Upper lobe of left lung (tissue), 6 donors: ENCODE measurements around the gene BPI. TPM values are rescaled to one million over a fixed set of nuclear protein-coding genes. Genes with fewer than 3 reads are reported as not detected.
A peak's percentile ranks its signal among the peaks of the same experiment; 100 is the strongest.

Source experiments
- ATAC-seq, 2 donors: fragments of 200-7000 bp; cut with Tn5 transposase; one replicate each; pipeline ENCODE4 v1.9.1; 2022; ENCODE audit warnings: mild to moderate bottlenecking in 2 of 2, moderate library complexity in 2 of 2; ENCODE audit not compliant: low FRiP score in 2 of 2
- DNase-seq, 2 donors: peaks; one replicate each; pipeline ENCODE4 v3.0.0-alpha.2; 2019 to 2020
- H3K27ac ChIP-seq, 4 donors: fragments of 200-600 bp; sonication (generic); one replicate each; pipeline ENCODE4 v1.5.1; 2016 to 2019
- H3K27me3 ChIP-seq, 4 donors: fragments of 200-600 bp; sonication (generic); one replicate each; pipeline ENCODE4 v1.5.1; 2017 to 2019
- H3K36me3 ChIP-seq, 4 donors: fragments of 200-600 bp; sonication (generic); one replicate each; pipeline ENCODE4 v1.5.1; 2016 to 2019
- H3K4me1 ChIP-seq, 4 donors: fragments of 200-600 bp; sonication (generic); one replicate each; pipeline ENCODE4 v1.5.1; 2018 to 2019
- H3K4me3 ChIP-seq, 4 donors: fragments of 200-600 bp; sonication (generic); one replicate each; pipeline ENCODE4 v1.5.1; 2017 to 2019; ENCODE audit warnings: mild to moderate bottlenecking in 2 of 4, moderate library complexity in 1 of 4
- H3K9me3 ChIP-seq, 4 donors: fragments of 200-600 bp; sonication (generic); one replicate each; pipeline ENCODE4 v1.5.1; 2018 to 2019
- CTCF ChIP-seq, 6 experiments: fragments of 450-650 bp in 4 of 6; fragments of 200-600 bp in 2 of 6; sonication (generic) in 2 of 6; IDR thresholded peaks; one replicate each; pipeline ENCODE4 v1.5.1; 2016 to 2019; ENCODE audit warnings: antibody characterized with exemption in 6 of 6
- EP300 ChIP-seq, 4 donors: sonication (generic); formaldehyde crosslinking; IDR thresholded peaks; one replicate each; pipeline ENCODE4 v1.5.1; 2017; ENCODE audit warnings: antibody characterized with exemption in 4 of 4, control low read depth in 2 of 4
- POLR2A ChIP-seq, 4 donors: fragments of 450-650 bp; IDR thresholded peaks; one replicate each; pipeline ENCODE4 v1.5.1; 2016 to 2017; ENCODE audit warnings: antibody characterized with exemption in 4 of 4, mild to moderate bottlenecking in 2 of 4
- POLR2AphosphoS5 ChIP-seq, 2 donors: sonication (generic); formaldehyde crosslinking; IDR thresholded peaks; one replicate each; pipeline ENCODE4 v1.5.1; 2017; ENCODE audit warnings: antibody characterized with exemption in 2 of 2
- WGBS, 2 donors: methylation state at CpG; one replicate each; pipeline ENCODE4 v1.1.5; 2017 to 2018; 5-methylcytosine and 5-hydroxymethylcytosine counted together
- total RNA-seq, 6 donors: library from RNA; depleted of rRNA in 4 of 6; stranded (reverse); fragments of >200 nt in 4 of 6; gene quantifications; one replicate each; pipeline versions ENCODE4 v1.1.0 to v1.2.1, GENCODE V29; 2016 to 2021
- donor health status: DM: no; HTN: no; CAD: no; lungs with moderate emphysema.
- donor health status: DM: no; HTN: yes; CAD: no; lungs with severe emphysema.

The BPI gene
- total RNA-seq, 6 donors from 2014 or later: 0.14 to 6.3 (median 0.67) TPM; not detected in 1

- H3K4me3 ChIP-seq: no peak overlapping the region
- no peaks in the 10 kb centered on the region for H3K27me3 ChIP-seq
- 61 to 83% methylated on average over 1 to 2 of the region's 2 CpGs for WGBS, 2 donors
- TF ChIP-seq EP300 (IDR thresholded peaks at IDR 0.05) (no peak), POLR2AphosphoS5 (IDR thresholded peaks at IDR 0.05) (no peak), CTCF (IDR thresholded peaks at IDR 0.05) (no peak), POLR2A (IDR thresholded peaks at IDR 0.05) (no peak)
- ATAC-seq (peak in 1 of 2 donors; percentile 52), DNase-seq (no peak)
- H3K36me3 ChIP-seq: no peaks in the 10 kb centered on the region
- H3K9me3 ChIP-seq: no peaks in the 10 kb centered on the region
- no peak overlapping the region for H3K27ac ChIP-seq
- H3K4me1 ChIP-seq: peaks cover 0 to 8% (median 0%) of the 10 kb centered on the region in 4 donors
Observed at GRCh38 chr20:38272961-38273360, 31.0 kb upstream of the BPI start.

GRCh38 chr20:38275815-38276550 lies 28.0 kb upstream of the BPI start:
- peak in 1 of 2 donors; percentile 38 for DNase-seq
- no peak for TF ChIP-seq POLR2AphosphoS5 (IDR thresholded peaks at IDR 0.05)
- Histone ChIP-seq H3K4me3 (no peak overlapping the region), H3K36me3 (no peaks in the 10 kb centered on the region), H3K27me3 (no peaks in the 10 kb centered on the region), H3K9me3 (no peaks in the 10 kb centered on the region), H3K4me1 (peaks cover 0 to 4% (median 0%) of the 10 kb centered on the region in 4 donors), H3K27ac (no peak overlapping the region)
- WGBS, 2 donors: 80 to 83% methylated on average over 12 of the region's 12 CpGs
- ATAC-seq: no peak

GRCh38 chr20:38277285-38277684 lies 26.7 kb upstream of the BPI start:
- Histone ChIP-seq H3K27me3 (no peaks in the 10 kb centered on the region), H3K36me3 (no peaks in the 10 kb centered on the region), H3K9me3 (no peaks in the 10 kb centered on the region), H3K4me3 (no peak overlapping the region), H3K27ac (no peak overlapping the region), H3K4me1 (no peaks in the 10 kb centered on the region)
- WGBS, 2 donors: 90 to 93% methylated on average over 5 of the region's 5 CpGs
- TF ChIP-seq POLR2A (IDR thresholded peaks at IDR 0.05) (no peak), CTCF (IDR thresholded peaks at IDR 0.05) (no peak), EP300 (IDR thresholded peaks at IDR 0.05) (no peak), POLR2AphosphoS5 (IDR thresholded peaks at IDR 0.05) (no peak)
- DNase-seq (no peak), ATAC-seq (no peak)

GRCh38 chr20:38277691-38278090 lies 26.3 kb upstream of the BPI start:
- TF ChIP-seq EP300 (IDR thresholded peaks at IDR 0.05): no peak
- TF ChIP-seq CTCF (IDR thresholded peaks at IDR 0.05): no peak
- no peak for TF ChIP-seq POLR2A (IDR thresholded peaks at IDR 0.05)
- TF ChIP-seq POLR2AphosphoS5 (IDR thresholded peaks at IDR 0.05): no peak
- H3K4me1 ChIP-seq: no peaks in the 10 kb centered on the region
- no peaks in the 10 kb centered on the region for H3K9me3 ChIP-seq
- WGBS, 2 donors: 79 to 85% methylated on average over 2 of the region's 2 CpGs
- DNase-seq (no peak), ATAC-seq (no peak)
- H3K27me3 ChIP-seq: no peaks in the 10 kb centered on the region
- H3K36me3 ChIP-seq: no peaks in the 10 kb centered on the region
- no peak overlapping the region for H3K4me3 ChIP-seq
- H3K27ac ChIP-seq: no peak overlapping the region

- no peaks in the 10 kb centered on the region for H3K27me3 ChIP-seq
- H3K4me3 ChIP-seq: no peak overlapping the region
- ATAC-seq: no peak
- 76% methylated on average over 14 of the region's 14 CpGs for WGBS, 2 donors
- DNase-seq: no peak
- no peaks in the 10 kb centered on the region for H3K9me3 ChIP-seq
- no peaks in the 10 kb centered on the region for H3K4me1 ChIP-seq
- H3K27ac ChIP-seq: no peak overlapping the region
- H3K36me3 ChIP-seq: no peaks in the 10 kb centered on the region
- TF ChIP-seq POLR2AphosphoS5 (IDR thresholded peaks at IDR 0.05): no peak
- no peak for TF ChIP-seq POLR2A (IDR thresholded peaks at IDR 0.05)
- no peak for TF ChIP-seq EP300 (IDR thresholded peaks at IDR 0.05)
- TF ChIP-seq CTCF (IDR thresholded peaks at IDR 0.05): no peak
Observed at GRCh38 chr20:38278131-38278530, 25.8 kb upstream of the BPI start.
